Loucy (cell line): ENCODE data around the gene TMEFF1.

Experiments
- CTCF ChIP-seq: fragments of 200-600 bp; sonication (generic); conservative IDR thresholded peaks from 2 replicates; pipeline ENCODE4 v1.5.1; 2014; ENCODE audit warnings: mild to moderate bottlenecking, antibody characterized with exemption, low read length
- EZH2phosphoT487 ChIP-seq: fragments of 200-600 bp; IDR thresholded peaks from 2 replicates; pipeline ENCODE4 v1.6.1; 2018; ENCODE audit warnings: antibody characterized with exemption, mild to moderate bottlenecking, moderate library complexity, borderline replicate concordance

GRCh38 chr9:100465761-100466160, 7.2 kb upstream of the TMEFF1 start:
- TF ChIP-seq CTCF (no peak), EZH2phosphoT487 (no peak)
